ENCODE data around the gene PILRB.
"Not testable (repeated sequence)": the region's sequence is repeated elsewhere in the genome, so short reads cannot be mapped to it uniquely, and the experiment has no call there.

Gene PILRB

GRCh38 chr7:100356416-100357068, 1.4 kb upstream of the PILRB start:
- DNase-seq, result no peak

- no peak for DNase-seq
Measured at GRCh38 chr7:100357131-100357561, 771 bp upstream of the PILRB start.

- DNase-seq, result no peak
Measured at GRCh38 chr7:100358857-100359212, 918 bp downstream of the PILRB start.

- no peak for DNase-seq
Measured at GRCh38 chr7:100360135-100360854, 2.4 kb downstream of the PILRB start.

- DNase-seq, result no peak
Measured at GRCh38 chr7:100363098-100363497, 5.2 kb downstream of the PILRB start.

DNA sequence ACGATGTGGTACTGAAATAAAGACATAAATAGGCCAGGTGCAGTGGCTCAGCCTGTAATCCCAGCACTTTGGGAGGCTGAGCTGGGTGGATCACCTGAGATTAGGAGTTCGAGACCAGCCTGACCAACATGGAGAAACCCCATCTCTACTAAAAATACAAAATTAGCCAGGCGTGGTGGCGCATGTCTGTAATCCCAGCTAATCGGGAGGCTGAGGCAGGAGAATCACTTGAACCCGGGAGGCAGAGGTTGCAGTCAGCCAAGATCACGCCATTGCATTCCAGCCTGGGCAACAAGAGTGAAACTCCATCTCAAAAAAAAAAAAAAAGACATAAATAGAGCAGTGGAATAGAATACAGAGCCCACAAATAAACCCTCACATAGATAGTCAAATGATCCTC, 5.9 kb downstream of the PILRB start:
- not testable (repeated sequence) for DNase-seq

DNA sequence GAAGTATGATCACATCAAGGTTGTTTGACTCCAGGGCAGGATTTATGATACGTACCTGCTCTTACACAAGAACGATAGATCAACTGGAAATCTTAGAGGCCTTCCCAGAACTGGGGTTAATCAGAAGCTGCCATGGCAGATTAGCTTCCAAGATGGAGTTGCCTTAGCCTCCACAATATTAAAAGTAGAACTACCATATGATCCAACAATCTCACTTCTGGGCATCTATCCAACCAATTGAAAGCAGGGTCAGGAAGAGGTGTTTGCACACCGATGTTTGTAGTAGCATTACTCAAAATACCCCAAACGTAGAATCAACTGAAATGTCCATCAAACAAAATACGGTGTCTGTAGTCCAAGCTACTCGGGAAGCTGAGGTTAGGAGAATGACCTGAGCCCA, 6.6 kb downstream of the PILRB start:
- no peak for DNase-seq

GRCh38 chr7:100365998-100366367, 8.1 kb downstream of the PILRB start:
- not testable (repeated sequence) for DNase-seq

GRCh38 chr7:100366411-100367250, 8.7 kb downstream of the PILRB start:
- no peak for DNase-seq

- no peak for DNase-seq
Measured at GRCh38 chr7:100367251-100367620, 9.3 kb downstream of the PILRB start.

GRCh38 chr7:100367676-100368613, 10.0 kb downstream of the PILRB start:
- DNase-seq, result no peak

DNA sequence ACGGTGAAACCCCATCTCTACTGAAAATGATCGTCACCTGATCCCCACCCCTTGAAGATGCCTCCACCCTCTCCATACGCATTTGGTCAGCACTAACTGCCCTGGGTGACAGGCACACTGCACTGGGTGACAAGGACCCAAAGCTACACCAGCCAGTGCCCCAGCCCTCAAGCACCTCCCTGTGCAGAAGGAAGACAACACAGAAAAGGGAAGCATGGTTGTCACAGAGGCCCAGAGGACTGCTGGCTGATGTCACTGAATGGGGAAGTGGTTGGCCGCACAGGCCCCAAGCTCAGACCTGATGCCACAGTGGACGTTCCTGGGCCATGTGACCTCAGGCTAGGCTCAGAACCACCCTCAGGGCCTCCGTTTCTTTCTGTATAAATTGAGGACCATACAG, 11.2 kb downstream of the PILRB start:
- DNase-seq, result no peak

GRCh38 chr7:100370303-100370702, 12.4 kb downstream of the PILRB start:
- DNase-seq, result no peak

DNA sequence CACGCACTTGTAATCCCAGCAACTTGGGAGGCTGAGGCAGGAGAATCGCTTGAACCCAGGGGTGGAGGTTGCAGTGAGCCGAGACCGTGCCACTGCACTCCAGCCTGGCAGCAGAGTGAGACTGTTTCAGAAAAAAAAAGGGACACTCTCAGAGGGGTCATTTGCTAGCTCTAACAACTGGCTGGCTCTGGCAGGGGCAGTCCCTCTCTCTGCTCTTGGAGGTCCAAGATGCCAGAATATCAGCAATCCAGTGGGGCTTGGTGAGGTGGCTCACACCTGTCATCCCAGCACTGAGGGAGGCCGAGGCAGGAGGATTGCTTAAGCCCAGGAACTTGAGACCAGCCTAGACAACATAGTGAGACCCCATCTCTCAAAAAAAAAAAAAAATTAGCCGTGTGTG, 12.8 kb downstream of the PILRB start:
- DNase-seq, result no peak

DNA sequence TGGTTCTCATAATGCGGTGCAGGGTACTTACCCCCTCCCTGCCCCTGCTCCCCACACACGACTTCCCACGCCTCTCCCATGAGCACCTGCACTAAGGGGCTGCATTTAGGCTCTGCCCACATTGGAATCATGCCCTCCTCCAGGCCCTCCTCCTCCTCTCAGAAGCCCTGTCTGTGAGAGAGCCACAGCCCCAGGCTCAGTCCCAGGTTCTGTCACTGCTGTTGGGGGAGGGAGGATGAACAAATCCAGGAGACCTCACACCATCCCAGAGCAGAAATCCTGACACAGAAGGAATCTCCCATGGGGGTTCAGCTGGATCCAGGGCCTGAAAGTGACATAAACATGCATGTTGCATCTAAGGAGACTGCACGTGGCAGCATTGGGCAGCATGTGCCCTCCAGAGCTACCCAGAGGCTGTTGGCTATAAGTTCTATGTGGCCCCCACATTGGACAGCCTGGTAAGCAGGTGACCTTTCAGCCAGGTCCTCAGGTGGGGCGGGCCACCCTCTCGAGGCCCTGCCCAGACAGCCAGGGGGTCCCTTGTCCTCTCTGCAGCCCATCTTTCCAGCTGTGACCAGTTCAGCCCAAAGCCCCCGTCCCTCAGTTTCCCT, 13.7 kb downstream of the PILRB start:
- no peak for DNase-seq

- DNase-seq, result no peak
Measured at GRCh38 chr7:100372256-100372655, 14.3 kb downstream of the PILRB start.

DNA sequence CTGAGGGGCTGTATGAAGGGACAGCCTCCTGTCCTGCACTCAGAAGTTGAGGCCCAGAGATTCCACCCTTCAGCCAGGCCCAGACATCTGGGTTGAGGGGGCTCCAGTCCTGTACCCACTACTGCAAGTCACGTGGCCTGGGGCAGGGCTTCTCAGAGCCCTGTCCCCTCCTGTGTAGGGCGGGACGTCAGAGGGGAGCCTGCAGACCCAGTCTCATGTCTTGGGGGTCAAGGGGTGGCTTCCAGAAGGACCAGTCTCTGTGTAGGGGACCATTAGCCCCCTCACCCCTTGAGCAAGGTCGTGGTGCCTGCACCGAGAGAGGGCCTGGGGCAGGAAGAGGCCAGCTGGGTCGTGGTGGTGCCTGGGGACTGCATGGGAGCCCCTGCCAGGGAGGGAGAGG, 14.8 kb downstream of the PILRB start:
- no peak for DNase-seq

DNA sequence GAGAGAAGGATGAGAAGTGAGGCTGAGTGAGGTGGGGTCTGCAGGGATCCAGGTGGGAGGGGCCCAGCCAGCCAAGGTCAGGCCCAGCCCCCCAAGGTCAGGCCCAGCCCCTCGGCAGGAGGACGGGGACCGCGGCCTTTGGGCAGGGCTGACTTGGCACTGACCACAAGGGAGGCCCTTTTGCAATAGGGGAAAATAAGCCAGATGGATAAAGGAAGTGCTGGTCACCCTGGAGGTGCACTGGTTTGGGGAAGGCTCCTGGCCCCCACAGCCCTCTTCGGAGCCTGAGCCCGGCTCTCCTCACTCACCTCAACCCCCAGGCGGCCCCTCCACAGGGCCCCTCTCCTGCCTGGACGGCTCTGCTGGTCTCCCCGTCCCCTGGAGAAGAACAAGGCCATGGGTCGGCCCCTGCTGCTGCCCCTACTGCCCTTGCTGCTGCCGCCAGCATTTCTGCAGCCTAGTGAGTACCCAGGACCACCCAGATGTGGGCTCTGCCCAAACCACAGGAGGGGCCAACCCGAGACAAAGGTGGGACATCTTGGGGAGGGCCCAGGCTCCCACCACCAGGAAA, 15.4 kb downstream of the PILRB start, which contains the start of gene PILRA:
PILRA (plus strand) TSS at position 227 of the 571 bp plus-strand sequence; CDS start at position 397, 170 bp downstream.
- no peak for DNase-seq

DNA sequence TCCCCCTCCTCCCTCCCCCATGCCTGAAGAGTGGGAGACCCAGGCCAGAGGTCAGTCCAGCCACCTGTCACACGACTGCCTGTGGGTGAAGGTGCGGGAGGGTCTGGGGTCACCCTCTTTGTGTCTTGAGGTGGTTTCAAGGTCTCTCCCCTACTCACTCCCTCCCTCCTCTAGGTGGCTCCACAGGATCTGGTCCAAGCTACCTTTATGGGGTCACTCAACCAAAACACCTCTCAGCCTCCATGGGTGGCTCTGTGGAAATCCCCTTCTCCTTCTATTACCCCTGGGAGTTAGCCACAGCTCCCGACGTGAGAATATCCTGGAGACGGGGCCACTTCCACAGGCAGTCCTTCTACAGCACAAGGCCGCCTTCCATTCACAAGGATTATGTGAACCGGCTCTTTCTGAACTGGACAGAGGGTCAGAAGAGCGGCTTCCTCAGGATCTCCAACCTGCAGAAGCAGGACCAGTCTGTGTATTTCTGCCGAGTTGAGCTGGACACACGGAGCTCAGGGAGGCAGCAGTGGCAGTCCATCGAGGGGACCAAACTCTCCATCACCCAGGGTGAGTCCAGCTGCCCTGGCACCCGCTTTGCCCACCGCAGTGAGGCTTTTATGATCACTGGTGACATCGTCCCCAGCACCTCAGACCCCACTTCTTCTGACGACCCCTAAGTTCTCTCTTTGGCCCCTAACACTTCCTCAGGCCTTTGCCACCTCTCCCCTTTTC, 16.1 kb downstream of the PILRB start:
- not testable (repeated sequence) for DNase-seq

GRCh38 chr7:100374601-100375000, 16.7 kb downstream of the PILRB start:
- DNase-seq, result no peak

DNA sequence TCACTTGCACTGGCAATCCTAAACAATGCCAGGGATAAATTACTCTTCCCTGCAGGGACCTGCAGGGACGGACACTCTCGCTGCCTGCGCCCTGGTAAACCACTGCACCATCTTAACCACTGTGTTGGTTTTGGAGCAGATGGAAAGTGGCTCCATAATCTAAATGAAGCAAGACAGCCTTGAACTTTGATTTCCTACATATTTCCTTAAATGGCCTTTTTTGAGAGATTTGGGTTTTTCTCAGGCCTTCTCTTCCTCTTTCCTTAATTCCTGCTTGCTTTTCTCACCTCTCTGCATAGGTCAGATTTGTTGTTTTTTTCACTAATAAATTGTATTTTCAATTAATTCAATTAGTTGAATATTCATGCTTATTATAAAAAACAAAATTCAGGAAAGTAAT, 18.1 kb downstream of the PILRB start:
- no peak for DNase-seq
